HG03095 (cell line): ENCODE results near the gene GSTT2.
A peak's percentile ranks its signal among the peaks of the same experiment; 100 is the strongest.
"Not testable (repeated sequence)": the region's sequence is repeated elsewhere in the genome, so short reads cannot be mapped to it uniquely, and the experiment has no call there.

Experiments used
- ATAC-seq: cut with Tn5 transposase; IDR thresholded peaks from one replicate; pipeline ENCODE4 v1.9.1; 2021; ENCODE audit warnings: moderate library complexity; ENCODE audit not compliant: unreplicated experiment

The GSTT2 gene

DNA sequence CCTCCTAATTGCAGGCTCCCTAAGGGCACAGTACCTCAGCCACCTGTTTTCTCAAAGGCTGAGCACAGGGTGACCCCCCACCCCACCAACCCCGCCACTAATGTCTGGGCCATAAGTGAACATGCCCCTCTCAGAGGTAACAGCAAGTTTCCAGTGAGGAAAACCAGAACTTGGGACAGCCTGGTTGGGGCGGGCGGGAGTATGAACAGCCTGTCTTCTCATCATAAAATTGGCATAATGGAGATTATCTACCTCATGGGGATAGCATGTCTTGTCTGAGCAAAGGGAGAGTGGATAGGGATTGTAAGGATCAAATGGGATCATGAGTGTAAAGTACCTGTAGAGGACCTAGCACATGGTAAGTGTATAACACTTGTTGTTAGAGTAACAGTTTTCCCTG is 8.0 kb upstream of the GSTT2 start:
- not testable (repeated sequence) for ATAC-seq

DNA sequence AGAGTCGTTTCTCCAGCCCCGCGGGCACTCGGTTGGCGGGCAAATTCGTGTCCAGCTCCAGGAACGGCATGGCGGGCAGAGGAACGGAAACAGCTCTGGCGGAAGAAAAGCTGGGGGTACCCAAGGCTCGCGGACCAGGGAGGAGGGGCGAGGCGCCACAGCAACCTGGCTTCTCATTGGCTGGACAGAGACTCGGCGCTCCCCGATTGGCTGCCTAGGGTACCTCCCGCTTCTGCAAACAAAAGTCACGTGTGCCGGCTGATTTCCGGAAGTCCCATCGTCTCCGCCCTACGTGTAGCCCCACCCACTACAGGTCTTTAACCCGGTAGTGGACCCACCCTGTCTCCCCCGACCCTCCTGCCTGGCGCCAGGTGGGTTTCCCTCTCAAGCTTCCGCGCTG is 5.6 kb upstream of the GSTT2 start, which contains the start of gene DDT:
TSS of gene DDT (minus strand) at position 97 of the 400 bp plus-strand sequence. CDS start at position 70, 27 bp downstream.
- peak; percentile 73 for ATAC-seq

DNA sequence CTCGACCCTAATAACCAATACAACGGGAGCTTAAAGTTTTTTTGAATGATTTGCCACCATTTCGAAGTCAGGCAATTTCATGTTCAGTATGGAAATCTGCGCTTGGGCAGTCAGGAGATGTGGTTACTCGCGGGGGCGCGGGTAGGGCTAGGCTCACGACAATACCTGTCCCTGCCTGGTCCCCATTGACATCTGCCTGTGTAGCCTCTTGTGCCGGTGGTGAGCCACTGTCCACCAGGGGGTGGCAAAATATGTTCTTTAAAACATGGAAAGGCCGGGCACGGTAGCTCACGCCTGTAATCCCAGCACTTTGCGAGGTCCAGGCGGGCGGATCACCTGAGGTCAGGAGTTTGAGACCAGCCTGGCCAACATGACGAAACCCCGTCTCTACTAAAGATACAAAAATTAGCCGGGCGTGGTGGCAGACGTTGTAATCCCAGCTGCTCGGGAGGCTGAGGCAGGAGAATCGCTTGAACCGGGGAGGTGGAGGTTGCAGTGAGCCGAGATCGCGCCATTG is 5.0 kb upstream of the GSTT2 start:
- peak; percentile 25 for ATAC-seq

DNA sequence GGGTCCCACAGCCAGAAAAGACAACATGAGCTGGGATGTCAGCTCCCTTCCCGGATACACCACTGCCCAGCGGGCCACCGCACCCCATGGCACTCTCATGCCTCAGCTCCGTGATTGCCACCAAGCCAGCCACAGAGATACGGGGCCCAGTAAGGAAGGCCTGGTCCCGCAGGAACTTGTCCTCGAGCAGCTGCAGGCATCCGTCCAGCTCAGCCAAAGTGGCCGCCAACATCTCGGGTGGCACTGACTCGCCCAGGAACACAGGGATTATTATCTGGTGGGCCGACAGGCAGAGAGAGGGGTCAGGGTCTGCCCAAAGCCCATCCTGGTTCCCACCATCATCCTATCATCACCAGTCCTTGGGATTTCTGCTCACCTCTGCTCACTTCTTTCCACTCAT is 2.6 kb upstream of the GSTT2 start:
- not testable (repeated sequence) for ATAC-seq

DNA sequence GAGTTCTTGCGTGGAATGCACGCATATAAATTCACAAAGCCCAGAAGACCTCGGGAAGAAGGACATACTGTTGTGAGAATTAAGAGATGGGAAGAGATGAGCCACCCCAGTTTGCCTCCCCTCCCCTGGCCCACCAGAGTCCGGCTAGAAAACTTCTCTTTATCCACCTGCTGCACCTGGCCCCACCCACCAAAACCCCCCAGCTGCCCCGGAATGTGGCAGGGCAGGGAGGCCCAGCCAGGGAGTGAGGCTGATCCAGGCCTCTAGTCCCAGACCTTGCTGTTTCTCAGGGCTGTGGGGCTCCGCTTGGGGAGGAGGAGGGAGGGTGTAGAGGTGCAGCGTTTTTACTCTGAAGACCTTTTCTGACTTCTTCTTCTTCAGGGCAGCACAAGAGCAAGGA is 633 bp downstream of the GSTT2 start:
- ATAC-seq, result not testable (repeated sequence)

DNA sequence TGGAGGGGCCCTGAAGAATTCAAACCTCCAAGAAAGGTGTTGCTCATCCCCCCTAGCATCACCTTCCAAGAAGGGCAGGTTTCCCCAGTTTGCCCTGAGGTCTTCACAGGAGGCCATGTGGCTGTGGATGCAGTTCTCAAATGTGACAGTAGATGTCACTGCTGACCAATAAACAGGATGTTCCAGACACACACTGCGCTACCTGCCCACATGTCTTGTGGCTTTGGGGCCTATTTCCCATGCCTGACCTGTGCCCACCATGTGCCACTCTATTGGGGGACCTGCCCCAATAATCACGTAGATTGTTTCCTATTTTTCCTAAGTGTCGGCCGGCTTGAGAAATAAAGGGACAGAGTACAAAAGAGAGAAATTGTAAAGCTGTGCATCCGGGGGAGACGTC is 4.5 kb downstream of the GSTT2 start:
- ATAC-seq, result no peak

DNA sequence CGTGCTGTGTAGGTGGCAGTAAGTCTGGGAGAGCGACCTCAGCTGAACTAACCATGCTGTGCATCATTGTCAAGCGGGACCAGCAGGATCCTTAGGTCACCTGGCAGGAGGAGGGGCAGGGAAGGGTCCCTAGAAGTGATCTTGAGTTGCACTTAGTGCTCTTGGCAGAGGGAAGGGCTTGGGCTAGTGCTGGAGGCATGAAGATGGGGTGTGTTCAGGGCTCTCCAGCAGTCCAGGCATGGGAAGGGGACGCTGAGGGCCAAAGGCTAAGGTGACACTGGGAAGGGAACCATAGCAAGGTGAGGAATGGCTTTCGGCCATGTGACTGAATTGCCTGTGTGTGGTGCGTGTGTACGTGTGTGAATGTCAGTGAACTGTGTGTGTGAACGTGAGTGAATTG is 6.2 kb downstream of the GSTT2 start:
- ATAC-seq, result not testable (repeated sequence)

DNA sequence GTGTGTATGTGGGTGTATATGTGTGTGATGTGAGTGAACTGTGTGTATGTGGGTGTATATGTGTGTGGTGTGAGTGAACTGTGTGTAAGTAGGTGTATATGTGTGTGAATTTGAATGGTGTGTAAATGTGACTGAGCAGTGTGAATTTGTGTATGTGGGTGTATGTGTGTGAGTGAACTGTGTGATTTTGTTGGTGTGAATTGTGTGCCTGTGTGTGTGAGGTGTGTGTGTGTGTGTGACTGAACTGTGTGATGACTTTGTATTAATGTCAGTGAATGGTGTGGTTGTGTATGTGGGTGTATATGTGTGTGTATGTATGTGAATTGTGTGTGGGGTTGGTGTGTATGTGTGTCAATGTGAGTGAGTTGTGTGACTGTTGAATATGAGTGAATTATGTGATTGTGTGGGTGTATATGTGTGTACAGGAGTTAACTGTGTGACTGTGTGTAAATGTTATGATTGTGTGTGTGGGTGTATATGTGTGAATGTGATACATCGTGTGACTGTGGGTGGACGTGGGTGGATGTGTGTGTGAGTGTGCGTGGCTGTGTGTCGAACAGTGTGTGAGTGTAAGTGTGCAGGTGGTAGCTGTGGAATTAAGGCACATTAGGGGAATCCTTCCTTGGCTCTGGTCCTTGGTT is 6.7 kb downstream of the GSTT2 start:
- ATAC-seq, result not testable (repeated sequence)

DNA sequence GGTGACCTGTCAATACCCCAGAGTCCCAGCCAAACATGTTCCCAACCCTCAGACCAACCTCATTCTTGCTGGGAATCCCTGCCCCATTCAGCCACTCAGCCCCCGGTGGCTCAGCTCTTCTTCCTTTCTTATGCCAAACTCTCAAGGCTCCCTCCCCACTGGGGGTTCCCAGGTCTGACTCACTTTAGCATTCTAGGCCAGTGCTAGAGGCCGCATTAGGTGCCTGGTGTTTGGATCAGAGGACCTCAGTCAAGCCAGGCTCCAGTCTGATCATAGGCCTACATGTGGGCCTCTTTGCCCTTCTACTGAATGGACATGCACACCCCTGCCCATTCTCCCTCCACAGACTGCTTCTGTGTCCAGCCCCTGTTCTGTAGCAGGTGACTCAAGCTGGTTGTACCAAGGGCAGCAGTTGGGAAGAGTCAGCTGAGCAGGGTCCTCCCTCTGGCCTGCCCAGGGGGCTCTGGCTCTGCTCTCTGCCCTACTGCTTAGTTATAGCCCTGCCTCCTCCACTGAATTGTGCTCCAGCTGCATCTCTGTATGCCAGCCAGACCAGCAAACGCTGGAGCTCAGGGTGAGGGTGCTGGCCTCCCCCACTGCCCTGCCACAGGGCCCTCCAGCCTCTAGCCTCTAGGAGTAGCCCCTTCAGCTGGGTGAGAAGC is 9.8 kb downstream of the GSTT2 start:
- ATAC-seq, result not testable (repeated sequence)

DNA sequence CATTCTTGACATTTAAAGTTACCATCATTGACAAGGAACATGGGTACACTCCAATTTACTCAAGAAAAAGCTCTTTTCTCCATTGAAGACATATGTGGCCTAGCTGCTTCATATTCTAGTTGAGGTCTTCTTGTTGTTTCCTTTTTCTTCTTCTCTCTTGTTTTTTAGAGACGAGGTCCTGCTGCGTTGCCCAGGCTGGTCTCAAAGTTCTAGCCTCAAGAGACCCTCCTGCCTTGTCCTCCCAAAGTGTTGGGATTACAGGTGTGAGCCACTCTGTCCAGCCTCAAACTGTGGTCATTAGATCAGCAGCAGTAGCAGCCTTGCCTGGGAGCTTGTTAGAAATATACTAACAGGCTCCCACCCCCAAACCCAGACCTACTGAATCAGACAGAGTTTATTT is 13.1 kb downstream of the GSTT2 start:
- not testable (repeated sequence) for ATAC-seq

DNA sequence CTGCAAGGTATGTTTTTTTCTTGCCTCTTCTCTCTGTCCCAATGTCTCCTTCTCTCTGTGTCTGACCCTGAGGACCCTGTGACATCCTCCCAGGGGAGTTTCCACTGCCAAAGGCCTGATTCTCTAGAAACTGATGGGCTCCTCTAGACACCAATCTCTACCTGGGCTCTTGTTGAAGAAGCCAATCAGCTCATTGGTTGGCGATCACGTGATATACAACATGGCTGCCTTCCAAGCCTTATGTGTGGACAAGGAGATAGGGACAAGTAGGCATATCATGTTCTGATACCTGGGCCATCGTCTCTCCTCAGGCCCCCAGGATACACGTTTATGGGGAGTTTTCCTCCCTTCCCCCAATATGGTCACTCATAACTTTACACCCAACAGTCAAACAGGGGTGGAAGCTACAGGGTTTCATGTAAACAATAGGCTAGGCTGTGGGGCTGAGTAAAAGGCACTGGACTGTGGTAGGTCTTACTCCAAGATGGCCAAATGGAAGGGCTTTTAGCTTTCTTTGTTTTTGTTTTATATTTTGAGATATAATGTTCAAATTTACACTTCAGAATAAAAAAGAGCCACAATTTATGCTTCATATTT is 13.7 kb downstream of the GSTT2 start:
- ATAC-seq, result not testable (repeated sequence)

DNA sequence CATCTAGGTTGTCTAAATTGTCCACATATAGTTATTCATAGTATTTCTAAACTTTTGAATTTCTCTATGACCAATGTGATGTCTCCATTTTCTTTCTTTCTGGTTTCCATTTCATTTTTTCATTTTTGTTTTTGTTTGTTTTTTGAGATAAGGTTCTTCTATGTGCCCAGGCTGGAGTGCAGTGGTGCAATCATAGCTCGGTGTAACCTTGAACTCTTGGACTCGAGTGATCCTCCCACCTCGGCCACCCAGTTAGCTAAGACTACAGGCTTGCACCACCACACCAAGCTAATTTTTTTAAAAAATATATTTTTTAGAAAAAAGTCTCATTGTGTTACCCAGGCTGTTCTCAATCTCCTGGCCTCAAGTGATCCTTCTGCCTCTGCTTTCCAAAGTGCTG is 17.2 kb downstream of the GSTT2 start:
- no peak for ATAC-seq

DNA sequence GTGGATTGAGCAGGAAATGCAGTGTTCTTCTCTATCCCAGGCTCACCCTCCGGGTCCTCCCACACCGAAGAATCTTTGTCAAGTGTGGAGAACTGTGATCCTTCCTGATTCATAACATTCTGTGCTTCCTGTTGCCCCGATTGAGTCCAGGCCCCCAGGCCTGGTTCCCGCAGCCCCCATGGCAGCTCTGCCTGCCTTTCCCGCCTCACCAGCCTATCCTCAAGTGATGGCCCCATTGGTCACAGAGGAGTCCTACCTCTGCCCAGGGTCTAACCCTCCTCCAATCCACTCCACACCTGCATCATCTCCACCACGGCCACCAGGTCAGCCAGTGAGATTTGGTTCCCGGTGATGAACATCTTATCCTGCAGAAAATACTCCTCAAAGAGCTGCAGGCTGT is 19.8 kb downstream of the GSTT2 start:
- ATAC-seq, result not testable (repeated sequence)

DNA sequence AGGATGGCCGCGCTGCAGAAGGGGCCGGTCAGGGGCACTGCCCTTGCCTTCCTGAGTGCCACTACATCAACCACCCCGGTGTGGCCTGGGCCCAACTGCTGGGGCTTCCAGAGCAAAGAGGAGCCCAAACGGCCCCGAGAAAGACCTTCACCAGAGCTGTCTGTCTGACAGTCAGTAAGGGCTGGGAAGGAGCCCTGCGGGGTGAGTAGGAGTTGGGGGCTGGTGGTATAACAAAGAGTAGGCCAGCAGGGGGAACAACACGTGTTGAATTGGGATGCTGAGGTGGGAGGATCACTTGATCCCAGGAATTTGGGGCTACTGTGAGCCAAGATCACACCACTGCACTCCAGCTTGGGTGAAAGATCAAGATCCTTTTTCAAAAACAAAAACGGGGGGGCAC is 21.4 kb downstream of the GSTT2 start:
- ATAC-seq, result no peak

DNA sequence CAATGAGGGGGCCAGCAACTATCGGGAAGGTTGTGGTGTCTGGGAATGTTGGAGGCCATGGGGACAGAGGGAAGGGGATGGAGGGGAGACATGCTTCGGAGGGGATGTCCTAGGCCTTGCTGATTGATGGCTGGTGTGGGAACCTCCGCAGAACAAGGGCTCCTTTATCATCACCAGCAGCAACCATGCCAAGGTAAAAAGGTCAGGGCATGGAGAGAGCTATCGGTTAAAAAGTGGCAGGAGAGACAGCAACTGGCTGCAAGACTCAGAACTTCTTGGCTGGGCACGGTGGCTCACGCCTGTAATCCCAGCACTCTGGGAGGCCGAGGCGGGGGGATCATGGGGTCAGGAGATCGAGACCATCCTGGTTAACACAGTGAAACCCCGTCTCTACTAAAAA is 22.3 kb downstream of the GSTT2 start:
- no peak for ATAC-seq

DNA sequence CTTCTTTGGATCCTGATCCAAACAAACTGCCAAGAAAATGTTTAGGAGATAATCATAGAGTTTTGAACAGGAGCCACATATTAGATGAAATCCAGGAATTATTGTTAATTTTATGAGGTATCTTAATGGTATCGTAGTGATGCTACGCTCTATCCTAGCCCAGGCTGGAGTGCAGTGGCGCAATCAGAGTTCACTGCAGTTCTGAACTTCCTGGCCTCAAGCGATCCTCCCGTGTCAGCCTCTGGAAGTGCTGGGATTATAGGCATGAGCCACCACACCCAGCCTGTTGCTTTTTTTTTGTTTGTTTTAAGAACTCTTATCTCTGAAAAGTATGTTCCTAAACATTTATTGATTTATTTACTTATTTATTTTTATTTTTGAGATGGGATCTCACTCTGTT is 22.9 kb downstream of the GSTT2 start:
- ATAC-seq, result no peak

DNA sequence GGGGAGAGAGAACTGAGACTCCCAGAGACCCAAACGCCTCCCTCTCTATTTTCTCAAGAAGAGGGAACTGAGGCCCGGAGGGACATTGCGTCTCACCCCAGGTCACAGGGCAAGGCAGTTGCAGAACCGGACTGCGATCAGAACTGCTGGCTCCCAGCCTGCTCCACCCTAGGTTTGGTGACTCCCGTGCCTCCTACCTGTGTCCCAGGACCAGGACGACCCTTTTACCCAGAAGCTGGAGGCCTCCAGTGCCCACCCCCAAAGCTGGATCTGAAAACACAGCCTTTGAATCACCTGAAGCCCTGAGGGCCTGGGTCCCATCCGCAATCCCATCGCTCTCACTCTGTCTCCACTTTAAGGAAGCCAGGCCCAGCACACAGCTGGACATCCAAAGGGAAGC is 24.0 kb downstream of the GSTT2 start:
- no peak for ATAC-seq

DNA sequence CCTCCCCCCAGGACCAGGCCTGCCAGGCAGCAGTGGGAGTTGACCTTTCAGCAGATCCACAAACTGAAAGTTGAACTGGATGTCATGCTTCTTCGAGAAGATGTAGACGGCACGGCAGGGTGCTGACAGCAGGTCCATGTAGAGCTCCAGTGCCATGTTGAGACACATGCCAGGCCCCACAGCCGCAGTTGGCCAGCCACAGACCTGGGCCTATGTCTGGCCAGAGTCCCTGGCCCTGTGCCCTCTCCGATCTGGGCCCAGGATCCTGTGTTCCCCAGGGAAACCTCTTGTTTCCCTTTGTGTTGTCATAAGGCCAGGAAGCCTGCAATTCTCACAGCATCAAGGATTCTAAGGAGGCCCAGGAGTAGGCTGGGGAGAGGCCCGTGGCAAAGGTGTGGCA is 25.3 kb downstream of the GSTT2 start, which contains the start of gene GSTT4:
TSS of gene GSTT4 (minus strand) at position 253 of the 400 bp plus-strand sequence. CDS start at position 156, 97 bp downstream.
- no peak for ATAC-seq

DNA sequence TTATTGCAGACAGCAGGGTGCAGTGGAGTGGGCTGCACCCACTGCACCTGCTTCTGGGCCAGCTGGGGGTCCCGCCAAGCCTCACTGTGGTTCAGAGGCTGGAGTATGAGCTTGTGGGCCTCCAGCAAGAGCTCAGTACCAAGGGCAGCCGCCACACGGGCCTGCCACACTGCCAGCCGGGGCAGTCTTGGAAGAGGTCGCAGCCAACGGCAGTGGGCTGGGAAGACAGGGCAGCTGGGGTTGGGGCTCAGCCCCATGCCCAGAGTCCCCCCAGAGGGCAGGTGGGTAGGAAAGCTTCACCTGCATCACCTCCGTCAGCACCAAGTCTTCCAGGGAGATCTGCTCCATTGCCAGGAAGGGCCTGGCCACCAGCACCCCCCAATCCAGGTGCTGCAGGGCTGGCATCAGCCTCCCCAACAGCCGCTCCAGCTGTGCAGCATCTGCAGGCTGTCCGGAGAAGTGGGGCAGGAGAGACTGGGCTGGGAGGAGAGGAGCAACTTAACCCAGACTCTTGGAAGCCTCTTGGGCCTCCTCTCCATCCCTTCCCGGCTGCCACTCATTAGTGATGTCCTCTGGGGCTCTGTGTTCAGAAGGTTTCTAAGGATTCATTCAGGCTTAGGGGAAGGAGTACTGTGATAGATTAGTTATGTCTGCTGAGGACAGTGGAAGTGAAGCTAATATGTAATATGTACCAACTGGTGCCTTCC is 26.4 kb downstream of the GSTT2 start:
- no peak for ATAC-seq

DNA sequence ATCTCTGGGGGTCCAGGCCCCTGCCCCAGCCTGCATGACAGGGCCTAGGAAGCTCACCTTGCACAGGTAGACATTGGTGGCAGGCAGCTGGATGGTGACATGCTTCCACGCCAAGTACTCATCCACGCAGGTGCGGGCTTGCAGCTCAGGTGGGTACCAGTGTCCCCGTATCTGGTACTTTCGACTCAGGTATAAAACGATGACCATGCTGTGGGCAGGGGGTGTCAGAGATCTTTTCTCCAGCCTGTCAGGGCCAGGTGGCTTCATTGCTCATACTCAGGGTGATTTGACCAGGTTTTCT is 26.9 kb downstream of the GSTT2 start:
- ATAC-seq, result no peak

DNA sequence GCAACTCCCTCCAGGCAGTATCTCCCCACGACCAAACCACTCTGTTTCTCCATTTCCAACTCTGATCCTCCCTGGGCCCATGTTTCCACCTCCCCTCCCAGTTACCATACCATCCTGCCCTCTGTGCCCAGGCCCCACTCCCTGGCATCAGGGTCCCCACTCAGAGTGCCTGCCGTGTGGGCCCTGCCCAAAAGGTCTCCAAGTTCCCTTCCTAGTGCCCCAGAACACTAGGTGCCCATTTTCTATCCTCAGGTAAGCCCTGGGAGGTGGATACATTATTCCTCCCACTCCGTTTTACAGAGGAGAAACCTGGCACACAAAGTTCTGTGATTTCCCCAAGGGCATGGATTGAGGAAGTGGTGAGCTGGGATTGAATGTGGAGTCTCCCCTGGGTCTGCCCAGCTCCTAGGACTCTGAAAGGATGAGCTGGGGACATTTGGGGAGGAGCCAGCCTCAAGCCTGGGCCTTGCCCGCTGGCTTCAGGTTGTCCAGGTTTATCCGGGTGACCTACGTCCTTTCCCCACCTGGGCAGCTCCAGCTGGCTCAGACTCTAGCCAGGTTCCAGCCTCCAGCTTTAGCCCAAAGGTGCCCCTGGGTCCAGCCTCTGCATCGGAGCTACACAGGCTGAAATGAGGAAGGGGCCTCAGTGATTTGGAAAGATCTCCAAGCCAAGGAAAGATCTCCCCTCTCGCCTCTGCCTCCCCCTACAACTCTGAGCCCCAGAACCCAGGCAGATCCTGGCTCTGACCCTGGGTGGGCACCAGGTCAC is 27.5 kb downstream of the GSTT2 start:
- no peak for ATAC-seq
